Fibroblast of peridontal ligament (primary cell): Measurements from ENCODE around the gene SMIM44.
"Not testable (repeated sequence)": the region's sequence is repeated elsewhere in the genome, so short reads cannot be mapped to it uniquely, and the experiment has no call there.

Source experiments
- DNase-seq: peaks from one replicate; pipeline ENCODE4 v3.0.0-alpha.2; 2010; ENCODE audit errors: extremely low read depth

The SMIM44 gene

GRCh38 chr19:3483226-3483628 lies at the start of gene SMIM44:
SMIM44 (minus strand) TSS chr19:3483441; CDS start chr19:3483403, 38 bp downstream.
- no peak for DNase-seq

- DNase-seq: no peak
Measured at GRCh38 chr19:3533033-3533432, 49.8 kb upstream of the SMIM44 start.

- no peak for DNase-seq
Measured at GRCh38 chr19:3532154-3532786, 49.0 kb upstream of the SMIM44 start.

- no peak for DNase-seq
Measured at GRCh38 chr19:3531716-3532115, 48.5 kb upstream of the SMIM44 start.

- no peak for DNase-seq
Measured at GRCh38 chr19:3530389-3530788, 47.1 kb upstream of the SMIM44 start.

GRCh38 chr19:3529299-3529698 lies 46.1 kb upstream of the SMIM44 start:
- not testable (repeated sequence) for DNase-seq

- DNase-seq: no peak
Measured at GRCh38 chr19:3528539-3529211, 45.4 kb upstream of the SMIM44 start.

- DNase-seq: no peak
Measured at GRCh38 chr19:3528080-3528479, 44.8 kb upstream of the SMIM44 start.

- DNase-seq: no peak
Measured at GRCh38 chr19:3527238-3527910, 44.1 kb upstream of the SMIM44 start.

- DNase-seq: no peak
Measured at GRCh38 chr19:3526507-3527237, 43.4 kb upstream of the SMIM44 start.

- no peak for DNase-seq
Measured at GRCh38 chr19:3524904-3525451, 41.7 kb upstream of the SMIM44 start.

GRCh38 chr19:3524078-3524842 lies 41.0 kb upstream of the SMIM44 start:
- DNase-seq: no peak

GRCh38 chr19:3523361-3524077 lies 40.3 kb upstream of the SMIM44 start:
- DNase-seq: no peak

- no peak for DNase-seq
Measured at GRCh38 chr19:3522421-3523360, 39.5 kb upstream of the SMIM44 start.

- DNase-seq: no peak
Measured at GRCh38 chr19:3521104-3521445, 37.8 kb upstream of the SMIM44 start.

- no peak for DNase-seq
Measured at GRCh38 chr19:3520166-3521103, 37.2 kb upstream of the SMIM44 start.

GRCh38 chr19:3519126-3519525 lies 35.9 kb upstream of the SMIM44 start:
- no peak for DNase-seq

GRCh38 chr19:3518659-3519058 lies 35.4 kb upstream of the SMIM44 start:
- DNase-seq: no peak
